HEK293 (cell line): ENCODE measurements around the gene FLNC.
A peak's percentile ranks its signal among the peaks of the same experiment; 100 is the strongest.

Experiments used
- HOXA7 ChIP-seq: sonication (generic); formaldehyde crosslinking; IDR thresholded peaks from 2 replicates; pipeline ENCODE4 v1.8.1; 2022; ENCODE audit warnings: missing genetic modification reagents, borderline replicate concordance
- KLF16 ChIP-seq: fragments of 450-650 bp; formaldehyde crosslinking; IDR thresholded peaks from 2 replicates; pipeline ENCODE4 v1.5.1; 2017; ENCODE audit warnings: missing biosample characterization, missing genetic modification characterization
- KLF7 ChIP-seq: fragments of 450-650 bp; formaldehyde crosslinking; IDR thresholded peaks from 2 replicates; pipeline ENCODE4 v1.5.1; 2016; ENCODE audit warnings: missing biosample characterization, missing genetic modification characterization, borderline replicate concordance
- MZF1 ChIP-seq: fragments of 450-650 bp; formaldehyde crosslinking; IDR thresholded peaks from 2 replicates; pipeline ENCODE4 v1.5.1; 2017; ENCODE audit warnings: missing biosample characterization, missing genetic modification characterization, borderline replicate concordance
- SP7 ChIP-seq: fragments of 450-650 bp; formaldehyde crosslinking; IDR thresholded peaks from 2 replicates; pipeline ENCODE4 v1.5.1; 2016; ENCODE audit warnings: missing biosample characterization, missing genetic modification characterization
- TCF7L2 ChIP-seq: IDR thresholded peaks from 2 replicates; pipeline ENCODE4 v1.6.1; 2011; ENCODE audit warnings: low read depth, mild to moderate bottlenecking, inconsistent platforms, low read length, moderate library complexity, borderline replicate concordance
- YY1 ChIP-seq: fragments of 450-650 bp; formaldehyde crosslinking; IDR thresholded peaks from 2 replicates; pipeline ENCODE4 v1.5.1; 2018; ENCODE audit warnings: missing biosample characterization, missing genetic modification characterization
- ZBTB7A ChIP-seq: fragments of 450-650 bp; formaldehyde crosslinking; IDR thresholded peaks from 2 replicates; pipeline ENCODE4 v1.5.1; 2016; ENCODE audit warnings: low read depth, missing biosample characterization, missing genetic modification characterization
- ZFP37 ChIP-seq: fragments of 450-650 bp; formaldehyde crosslinking; IDR thresholded peaks from 2 replicates; pipeline ENCODE4 v1.5.1; 2016; ENCODE audit warnings: missing biosample characterization, missing genetic modification characterization
- ZFP41 ChIP-seq: fragments of 450-650 bp; formaldehyde crosslinking; IDR thresholded peaks from 2 replicates; pipeline ENCODE4 v1.5.1; 2016; ENCODE audit warnings: missing biosample characterization, missing genetic modification characterization, borderline replicate concordance
- ZIC2 ChIP-seq: fragments of 450-650 bp; formaldehyde crosslinking; IDR thresholded peaks from 2 replicates; pipeline ENCODE4 v1.5.1; 2016; ENCODE audit warnings: missing biosample characterization, missing genetic modification characterization
- ZNF211 ChIP-seq: fragments of 450-650 bp; formaldehyde crosslinking; IDR thresholded peaks from 2 replicates; pipeline ENCODE4 v1.5.1; 2016; ENCODE audit warnings: low read depth, missing biosample characterization, missing genetic modification characterization
- ZNF24 ChIP-seq: fragments of 450-650 bp; formaldehyde crosslinking; IDR thresholded peaks from 2 replicates; pipeline ENCODE4 v1.5.1; 2016; ENCODE audit warnings: missing biosample characterization, missing genetic modification characterization
- ZNF248 ChIP-seq: fragments of 450-650 bp; formaldehyde crosslinking; IDR thresholded peaks from 2 replicates; pipeline ENCODE4 v1.5.1; 2017; ENCODE audit warnings: missing biosample characterization, missing genetic modification characterization
- ZNF394 ChIP-seq: fragments of 450-650 bp; formaldehyde crosslinking; IDR thresholded peaks from 2 replicates; pipeline ENCODE4 v1.5.1; 2016; ENCODE audit warnings: missing biosample characterization, missing genetic modification characterization, mild to moderate bottlenecking, moderate library complexity, borderline replicate concordance
- ZNF426 ChIP-seq: fragments of 450-650 bp; formaldehyde crosslinking; IDR thresholded peaks from 2 replicates; pipeline ENCODE4 v1.5.1; 2017; ENCODE audit warnings: missing biosample characterization, missing genetic modification characterization, mild to moderate bottlenecking, inconsistent platforms, moderate library complexity
- ZNF600 ChIP-seq: fragments of 450-650 bp; formaldehyde crosslinking; IDR thresholded peaks from 2 replicates; pipeline ENCODE4 v1.5.1; 2016; ENCODE audit warnings: missing biosample characterization, missing genetic modification characterization
- ZNF791 ChIP-seq: fragments of 450-650 bp; formaldehyde crosslinking; IDR thresholded peaks from 2 replicates; pipeline ENCODE4 v1.5.1; 2016; ENCODE audit warnings: missing biosample characterization, missing genetic modification characterization
- ZXDB ChIP-seq: fragments of 450-650 bp; formaldehyde crosslinking; IDR thresholded peaks from 2 replicates; pipeline ENCODE4 v1.5.1; 2016; ENCODE audit warnings: missing biosample characterization, missing genetic modification characterization
- TF ChIP-seq, protein P1 (sequence below): fragments of 450-650 bp; formaldehyde crosslinking; IDR thresholded peaks from 2 replicates; pipeline ENCODE4; 2016; ENCODE audit warnings: missing biosample characterization, missing genetic modification characterization
- TF ChIP-seq, protein P2 (sequence below): fragments of 450-650 bp; formaldehyde crosslinking; IDR thresholded peaks from 2 replicates; pipeline ENCODE4 v1.5.1; 2016; ENCODE audit warnings: missing biosample characterization, missing genetic modification characterization
- TF ChIP-seq, protein P3 (sequence below): fragments of 450-650 bp; formaldehyde crosslinking; conservative IDR thresholded peaks from 2 replicates; pipeline ENCODE4 v1.5.1; 2016; ENCODE audit warnings: low read depth, missing biosample characterization, missing genetic modification characterization
- TF ChIP-seq, protein P4 (sequence below): fragments of 450-650 bp; formaldehyde crosslinking; IDR thresholded peaks from 2 replicates; pipeline ENCODE4 v1.5.1; 2016; ENCODE audit warnings: missing biosample characterization, missing genetic modification characterization
- TF ChIP-seq, protein P5 (sequence below): sonication (generic); formaldehyde crosslinking; IDR thresholded peaks from 2 replicates; pipeline ENCODE4 v1.8.1; 2022; ENCODE audit warnings: mild to moderate bottlenecking, moderate library complexity, missing genetic modification reagents
- TF ChIP-seq, protein P6 (sequence below): fragments of 450-650 bp; formaldehyde crosslinking; IDR thresholded peaks from 2 replicates; pipeline ENCODE4 v1.5.1; 2017; ENCODE audit warnings: missing biosample characterization, missing genetic modification characterization

Gene FLNC

DNA sequence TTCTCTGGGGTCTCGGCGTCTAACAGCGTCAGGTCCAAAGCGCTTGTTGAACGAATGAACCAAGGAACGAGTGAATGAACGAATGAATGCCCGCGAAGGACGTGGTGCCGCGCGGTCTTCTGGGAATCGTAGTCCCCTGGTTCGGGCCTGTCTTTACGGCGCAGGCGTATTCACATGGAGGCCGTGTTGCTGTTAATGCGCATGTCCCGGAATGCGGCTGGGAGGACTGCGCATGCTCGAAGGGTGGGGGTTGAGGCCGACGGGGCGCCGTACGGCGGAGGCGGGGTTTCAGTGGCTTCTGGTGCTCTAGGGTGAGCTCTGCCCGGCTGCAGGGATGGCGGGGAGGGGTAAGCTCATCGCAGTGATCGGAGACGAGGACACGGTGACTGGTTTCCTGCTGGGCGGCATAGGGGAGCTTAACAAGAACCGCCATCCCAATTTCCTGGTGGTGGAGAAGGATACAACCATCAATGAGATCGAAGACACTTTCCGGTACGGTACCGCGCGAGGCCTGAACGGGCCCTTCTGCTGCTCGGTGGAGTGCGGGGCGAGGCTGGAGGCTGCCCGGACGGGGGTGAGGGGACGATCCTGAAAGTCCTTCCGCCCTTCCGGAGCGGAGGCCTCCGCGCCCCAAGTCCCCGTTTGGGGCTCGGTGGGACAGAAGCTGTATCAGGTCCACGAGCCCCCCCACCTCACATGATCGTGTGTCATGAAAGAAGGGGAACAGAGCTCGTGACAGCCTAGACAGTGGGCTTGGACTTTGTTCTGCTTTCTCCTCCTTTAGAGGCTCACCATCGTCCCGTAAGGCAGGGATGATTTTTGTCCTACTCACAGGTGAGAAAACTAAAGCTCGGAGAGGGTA lies 32.6 kb downstream of the FLNC start, which contains the start of gene ATP6V1F (continued):
- TF ChIP-seq KLF7 (tag by site-specific recombination) = peak; percentile 33; the same call in 1 of the 2 replicates
- TF ChIP-seq ZBTB7A = 0 out of 2 replicates have a peak, but pooled peaks have one; percentile 46
- no peak for TF ChIP-seq ZNF791
- peak; percentile 100 for TF ChIP-seq ZNF24 (tag by site-specific recombination)
- no peak for TF ChIP-seq ZFP41
- TF ChIP-seq, protein P1, sequence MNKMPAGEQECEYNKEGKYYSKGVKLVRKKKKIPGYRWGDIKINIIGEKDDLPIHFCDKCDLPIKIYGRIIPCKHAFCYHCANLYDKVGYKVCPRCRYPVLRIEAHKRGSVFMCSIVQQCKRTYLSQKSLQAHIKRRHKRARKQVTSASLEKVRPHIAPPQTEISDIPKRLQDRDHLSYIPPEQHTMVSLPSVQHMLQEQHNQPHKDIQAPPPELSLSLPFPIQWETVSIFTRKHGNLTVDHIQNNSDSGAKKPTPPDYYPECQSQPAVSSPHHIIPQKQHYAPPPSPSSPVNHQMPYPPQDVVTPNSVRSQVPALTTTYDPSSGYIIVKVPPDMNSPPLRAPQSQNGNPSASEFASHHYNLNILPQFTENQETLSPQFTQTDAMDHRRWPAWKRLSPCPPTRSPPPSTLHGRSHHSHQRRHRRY (tag by site-specific recombination) = no peak
- TF ChIP-seq SP7 (tag by site-specific recombination) = peak; percentile 63; the same call in 1 of the 2 replicates
- TF ChIP-seq, protein P2, sequence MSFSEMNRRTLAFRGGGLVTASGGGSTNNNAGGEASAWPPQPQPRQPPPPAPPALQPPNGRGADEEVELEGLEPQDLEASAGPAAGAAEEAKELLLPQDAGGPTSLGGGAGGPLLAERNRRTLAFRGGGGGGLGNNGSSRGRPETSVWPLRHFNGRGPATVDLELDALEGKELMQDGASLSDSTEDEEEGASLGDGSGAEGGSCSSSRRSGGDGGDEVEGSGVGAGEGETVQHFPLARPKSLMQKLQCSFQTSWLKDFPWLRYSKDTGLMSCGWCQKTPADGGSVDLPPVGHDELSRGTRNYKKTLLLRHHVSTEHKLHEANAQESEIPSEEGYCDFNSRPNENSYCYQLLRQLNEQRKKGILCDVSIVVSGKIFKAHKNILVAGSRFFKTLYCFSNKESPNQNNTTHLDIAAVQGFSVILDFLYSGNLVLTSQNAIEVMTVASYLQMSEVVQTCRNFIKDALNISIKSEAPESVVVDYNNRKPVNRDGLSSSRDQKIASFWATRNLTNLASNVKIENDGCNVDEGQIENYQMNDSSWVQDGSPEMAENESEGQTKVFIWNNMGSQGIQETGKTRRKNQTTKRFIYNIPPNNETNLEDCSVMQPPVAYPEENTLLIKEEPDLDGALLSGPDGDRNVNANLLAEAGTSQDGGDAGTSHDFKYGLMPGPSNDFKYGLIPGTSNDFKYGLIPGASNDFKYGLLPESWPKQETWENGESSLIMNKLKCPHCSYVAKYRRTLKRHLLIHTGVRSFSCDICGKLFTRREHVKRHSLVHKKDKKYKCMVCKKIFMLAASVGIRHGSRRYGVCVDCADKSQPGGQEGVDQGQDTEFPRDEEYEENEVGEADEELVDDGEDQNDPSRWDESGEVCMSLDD (tag by site-specific recombination) = peak; percentile 77
- TF ChIP-seq, protein P3, sequence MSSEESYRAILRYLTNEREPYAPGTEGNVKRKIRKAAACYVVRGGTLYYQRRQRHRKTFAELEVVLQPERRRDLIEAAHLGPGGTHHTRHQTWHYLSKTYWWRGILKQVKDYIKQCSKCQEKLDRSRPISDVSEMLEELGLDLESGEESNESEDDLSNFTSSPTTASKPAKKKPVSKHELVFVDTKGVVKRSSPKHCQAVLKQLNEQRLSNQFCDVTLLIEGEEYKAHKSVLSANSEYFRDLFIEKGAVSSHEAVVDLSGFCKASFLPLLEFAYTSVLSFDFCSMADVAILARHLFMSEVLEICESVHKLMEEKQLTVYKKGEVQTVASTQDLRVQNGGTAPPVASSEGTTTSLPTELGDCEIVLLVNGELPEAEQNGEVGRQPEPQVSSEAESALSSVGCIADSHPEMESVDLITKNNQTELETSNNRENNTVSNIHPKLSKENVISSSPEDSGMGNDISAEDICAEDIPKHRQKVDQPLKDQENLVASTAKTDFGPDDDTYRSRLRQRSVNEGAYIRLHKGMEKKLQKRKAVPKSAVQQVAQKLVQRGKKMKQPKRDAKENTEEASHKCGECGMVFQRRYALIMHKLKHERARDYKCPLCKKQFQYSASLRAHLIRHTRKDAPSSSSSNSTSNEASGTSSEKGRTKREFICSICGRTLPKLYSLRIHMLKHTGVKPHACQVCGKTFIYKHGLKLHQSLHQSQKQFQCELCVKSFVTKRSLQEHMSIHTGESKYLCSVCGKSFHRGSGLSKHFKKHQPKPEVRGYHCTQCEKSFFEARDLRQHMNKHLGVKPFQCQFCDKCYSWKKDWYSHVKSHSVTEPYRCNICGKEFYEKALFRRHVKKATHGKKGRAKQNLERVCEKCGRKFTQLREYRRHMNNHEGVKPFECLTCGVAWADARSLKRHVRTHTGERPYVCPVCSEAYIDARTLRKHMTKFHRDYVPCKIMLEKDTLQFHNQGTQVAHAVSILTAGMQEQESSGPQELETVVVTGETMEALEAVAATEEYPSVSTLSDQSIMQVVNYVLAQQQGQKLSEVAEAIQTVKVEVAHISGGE = peak; percentile 85
- TF ChIP-seq, protein P4, sequence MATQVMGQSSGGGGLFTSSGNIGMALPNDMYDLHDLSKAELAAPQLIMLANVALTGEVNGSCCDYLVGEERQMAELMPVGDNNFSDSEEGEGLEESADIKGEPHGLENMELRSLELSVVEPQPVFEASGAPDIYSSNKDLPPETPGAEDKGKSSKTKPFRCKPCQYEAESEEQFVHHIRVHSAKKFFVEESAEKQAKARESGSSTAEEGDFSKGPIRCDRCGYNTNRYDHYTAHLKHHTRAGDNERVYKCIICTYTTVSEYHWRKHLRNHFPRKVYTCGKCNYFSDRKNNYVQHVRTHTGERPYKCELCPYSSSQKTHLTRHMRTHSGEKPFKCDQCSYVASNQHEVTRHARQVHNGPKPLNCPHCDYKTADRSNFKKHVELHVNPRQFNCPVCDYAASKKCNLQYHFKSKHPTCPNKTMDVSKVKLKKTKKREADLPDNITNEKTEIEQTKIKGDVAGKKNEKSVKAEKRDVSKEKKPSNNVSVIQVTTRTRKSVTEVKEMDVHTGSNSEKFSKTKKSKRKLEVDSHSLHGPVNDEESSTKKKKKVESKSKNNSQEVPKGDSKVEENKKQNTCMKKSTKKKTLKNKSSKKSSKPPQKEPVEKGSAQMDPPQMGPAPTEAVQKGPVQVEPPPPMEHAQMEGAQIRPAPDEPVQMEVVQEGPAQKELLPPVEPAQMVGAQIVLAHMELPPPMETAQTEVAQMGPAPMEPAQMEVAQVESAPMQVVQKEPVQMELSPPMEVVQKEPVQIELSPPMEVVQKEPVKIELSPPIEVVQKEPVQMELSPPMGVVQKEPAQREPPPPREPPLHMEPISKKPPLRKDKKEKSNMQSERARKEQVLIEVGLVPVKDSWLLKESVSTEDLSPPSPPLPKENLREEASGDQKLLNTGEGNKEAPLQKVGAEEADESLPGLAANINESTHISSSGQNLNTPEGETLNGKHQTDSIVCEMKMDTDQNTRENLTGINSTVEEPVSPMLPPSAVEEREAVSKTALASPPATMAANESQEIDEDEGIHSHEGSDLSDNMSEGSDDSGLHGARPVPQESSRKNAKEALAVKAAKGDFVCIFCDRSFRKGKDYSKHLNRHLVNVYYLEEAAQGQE (tag by site-specific recombination) = 0 out of 2 replicates have a peak, but pooled peaks have one; percentile 24
- TF ChIP-seq KLF16 (tag by site-specific recombination) = peak; percentile 83
- peak; percentile 33; the same call in 1 of the 2 replicates for TF ChIP-seq YY1
- TF ChIP-seq ZNF394 (tag by site-specific recombination) = peak; percentile 76; the same call in 1 of the 2 replicates
- TF ChIP-seq ZNF248 (tag by site-specific recombination) = no peak
- peak; percentile 45; the same call in 1 of the 2 replicates for TF ChIP-seq ZFP37
- TF ChIP-seq HOXA7 (CRISPR knock-in tag) = no peak
- TF ChIP-seq ZNF426 (tag by site-specific recombination) = no peak
- TF ChIP-seq, protein P5, sequence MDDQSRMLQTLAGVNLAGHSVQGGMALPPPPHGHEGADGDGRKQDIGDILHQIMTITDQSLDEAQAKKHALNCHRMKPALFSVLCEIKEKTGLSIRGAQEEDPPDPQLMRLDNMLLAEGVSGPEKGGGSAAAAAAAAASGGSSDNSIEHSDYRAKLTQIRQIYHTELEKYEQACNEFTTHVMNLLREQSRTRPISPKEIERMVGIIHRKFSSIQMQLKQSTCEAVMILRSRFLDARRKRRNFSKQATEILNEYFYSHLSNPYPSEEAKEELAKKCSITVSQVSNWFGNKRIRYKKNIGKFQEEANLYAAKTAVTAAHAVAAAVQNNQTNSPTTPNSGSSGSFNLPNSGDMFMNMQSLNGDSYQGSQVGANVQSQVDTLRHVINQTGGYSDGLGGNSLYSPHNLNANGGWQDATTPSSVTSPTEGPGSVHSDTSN (CRISPR knock-in tag) = no peak
- TF ChIP-seq, protein P6, sequence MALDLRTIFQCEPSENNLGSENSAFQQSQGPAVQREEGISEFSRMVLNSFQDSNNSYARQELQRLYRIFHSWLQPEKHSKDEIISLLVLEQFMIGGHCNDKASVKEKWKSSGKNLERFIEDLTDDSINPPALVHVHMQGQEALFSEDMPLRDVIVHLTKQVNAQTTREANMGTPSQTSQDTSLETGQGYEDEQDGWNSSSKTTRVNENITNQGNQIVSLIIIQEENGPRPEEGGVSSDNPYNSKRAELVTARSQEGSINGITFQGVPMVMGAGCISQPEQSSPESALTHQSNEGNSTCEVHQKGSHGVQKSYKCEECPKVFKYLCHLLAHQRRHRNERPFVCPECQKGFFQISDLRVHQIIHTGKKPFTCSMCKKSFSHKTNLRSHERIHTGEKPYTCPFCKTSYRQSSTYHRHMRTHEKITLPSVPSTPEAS (tag by site-specific recombination) = no peak
- peak; percentile 61 for TF ChIP-seq ZIC2 (tag by site-specific recombination)
- no peak for TF ChIP-seq ZNF211
- no peak for TF ChIP-seq TCF7L2
- TF ChIP-seq ZNF600 (tag by site-specific recombination) = peak; percentile 93
- peak; percentile 79; the same call in 1 of the 2 replicates for TF ChIP-seq ZXDB (tag by site-specific recombination)
- TF ChIP-seq MZF1 (tag by site-specific recombination) = no peak
